HT-29 (cell line): ENCODE results near the gene FBXW10B. TPM values are rescaled to one million over a fixed set of nuclear protein-coding genes. Genes with fewer than 3 reads are reported as not detected.

ENCODE experiments used
- small RNA-seq: library from RNA; depleted of rRNA; stranded (forward); fragments of <200 nt; gene quantifications from one replicate; pipeline ENCODE3, GENCODE V24; 2014
- total RNA-seq: library from RNA; depleted of rRNA; stranded (reverse); fragments of >200 nt; shearing (Covaris generic); gene quantifications from 2 replicates; pipeline ENCODE4 v1.2.3, GENCODE V29; 2014; rRNA removed

FBXW10B gene
- total RNA-seq, 1 experiment from 2014 or later = 0.43 TPM

Small RNA genes lying within 50 kb of the gene (small RNA-seq; reads per million reads assigned to genes)
- gene AC005838.1 (not detected), gene RF00090 (not detected)

Other genes with a start within 250 kb of the FBXW10B start
- gene CDRT4, start 152.1 kb downstream of the FBXW10B start, total RNA-seq = 0.20 TPM in 1 of 2 replicates, not detected in the other
- gene TVP23C, start 56.2 kb downstream of the FBXW10B start, total RNA-seq = 4.6 and 5.0 TPM in 2 replicates
- gene TRIM16, start 64.6 kb upstream of the FBXW10B start, total RNA-seq = 38.4 and 41.7 TPM in 2 replicates
- 4.6 and 14.1 TPM in 2 replicates for gene ZNF286A, start 80.0 kb upstream of the FBXW10B start, total RNA-seq
- gene TBC1D26, start 112.6 kb upstream of the FBXW10B start, total RNA-seq = not detected in 2 replicates